Adrenal gland (tissue), 5 donors: ENCODE results near the gene CALML6.

ENCODE experiments used
- POLR2A ChIP-seq, 2 donors: fragments of 450-650 bp; IDR thresholded peaks; one replicate each; pipeline ENCODE4 v1.6.1; 2017; ENCODE audit warnings: antibody characterized with exemption in 2 of 2, mild to moderate bottlenecking in 2 of 2, moderate library complexity in 1 of 2
- TF ChIP-seq, protein P1 (sequence below), 6 experiments: fragments of 450-650 bp in 4 of 6; fragments of 200-600 bp in 2 of 6; sonication (generic) in 1 of 6; IDR thresholded peaks; 1 replicate in 5 of 6; 2 replicates in 1 of 6; pipeline versions ENCODE4 v1.5.1 to v1.8.0; 2016 to 2021; ENCODE audit warnings: antibody characterized with exemption in 6 of 6, mild to moderate bottlenecking in 2 of 6, moderate library complexity in 1 of 6
- donor health status: DM: no; HTN: no; CAD: no.

DNA sequence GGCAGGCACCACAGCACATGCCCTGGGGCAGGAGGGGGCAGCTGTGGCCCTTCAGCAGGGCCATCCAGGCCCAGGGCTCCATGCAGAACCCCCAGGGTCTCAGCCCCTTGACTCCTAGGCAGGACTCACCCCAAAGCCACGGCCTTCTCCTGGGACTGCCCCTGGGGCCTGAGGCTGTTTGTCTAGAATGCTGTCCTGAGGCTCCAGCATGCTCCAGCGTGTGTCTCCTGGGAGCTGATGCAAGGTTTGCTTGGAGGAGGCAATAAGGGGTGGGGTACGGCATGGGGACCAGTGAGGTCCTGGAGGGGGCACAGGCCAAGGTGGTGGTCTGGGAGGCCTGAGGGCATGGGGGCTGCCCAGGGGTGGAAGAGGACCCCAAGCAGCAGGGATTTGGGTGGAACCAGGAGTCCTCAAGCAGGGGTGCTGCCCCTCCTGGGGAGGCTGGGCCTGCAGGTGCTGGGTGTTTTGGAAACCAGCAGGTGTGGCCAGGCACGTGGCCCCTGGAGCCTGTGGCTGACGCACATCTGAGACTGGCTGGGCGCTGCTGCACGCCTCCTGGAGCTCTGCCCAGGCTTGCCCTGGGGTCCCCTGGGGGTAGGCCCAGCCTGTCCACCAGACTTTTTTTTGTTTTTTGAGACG, 7.8 kb upstream of the CALML6 start:
- TF ChIP-seq, protein P1, sequence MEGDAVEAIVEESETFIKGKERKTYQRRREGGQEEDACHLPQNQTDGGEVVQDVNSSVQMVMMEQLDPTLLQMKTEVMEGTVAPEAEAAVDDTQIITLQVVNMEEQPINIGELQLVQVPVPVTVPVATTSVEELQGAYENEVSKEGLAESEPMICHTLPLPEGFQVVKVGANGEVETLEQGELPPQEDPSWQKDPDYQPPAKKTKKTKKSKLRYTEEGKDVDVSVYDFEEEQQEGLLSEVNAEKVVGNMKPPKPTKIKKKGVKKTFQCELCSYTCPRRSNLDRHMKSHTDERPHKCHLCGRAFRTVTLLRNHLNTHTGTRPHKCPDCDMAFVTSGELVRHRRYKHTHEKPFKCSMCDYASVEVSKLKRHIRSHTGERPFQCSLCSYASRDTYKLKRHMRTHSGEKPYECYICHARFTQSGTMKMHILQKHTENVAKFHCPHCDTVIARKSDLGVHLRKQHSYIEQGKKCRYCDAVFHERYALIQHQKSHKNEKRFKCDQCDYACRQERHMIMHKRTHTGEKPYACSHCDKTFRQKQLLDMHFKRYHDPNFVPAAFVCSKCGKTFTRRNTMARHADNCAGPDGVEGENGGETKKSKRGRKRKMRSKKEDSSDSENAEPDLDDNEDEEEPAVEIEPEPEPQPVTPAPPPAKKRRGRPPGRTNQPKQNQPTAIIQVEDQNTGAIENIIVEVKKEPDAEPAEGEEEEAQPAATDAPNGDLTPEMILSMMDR (IDR thresholded peaks at IDR 0.05): no peak
- no peak for TF ChIP-seq POLR2A (IDR thresholded peaks at IDR 0.05)
